NT2/D1 (cell line): ENCODE measurements around the gene CTNNA2.

ENCODE experiments used
- SUZ12 ChIP-seq: IDR thresholded peaks from 2 replicates; pipeline ENCODE4 v1.6.1; 2011; ENCODE audit not compliant: insufficient read length, insufficient read depth; ENCODE audit errors: extremely low read depth
- YY1 ChIP-seq: IDR thresholded peaks from 2 replicates; pipeline ENCODE4 v1.6.1; 2011; ENCODE audit not compliant: insufficient read length, insufficient read depth
- ZNF274 ChIP-seq: IDR thresholded peaks from 2 replicates; pipeline ENCODE4 v1.6.1; 2011; ENCODE audit warnings: mild to moderate bottlenecking, low read depth, low read length

DNA sequence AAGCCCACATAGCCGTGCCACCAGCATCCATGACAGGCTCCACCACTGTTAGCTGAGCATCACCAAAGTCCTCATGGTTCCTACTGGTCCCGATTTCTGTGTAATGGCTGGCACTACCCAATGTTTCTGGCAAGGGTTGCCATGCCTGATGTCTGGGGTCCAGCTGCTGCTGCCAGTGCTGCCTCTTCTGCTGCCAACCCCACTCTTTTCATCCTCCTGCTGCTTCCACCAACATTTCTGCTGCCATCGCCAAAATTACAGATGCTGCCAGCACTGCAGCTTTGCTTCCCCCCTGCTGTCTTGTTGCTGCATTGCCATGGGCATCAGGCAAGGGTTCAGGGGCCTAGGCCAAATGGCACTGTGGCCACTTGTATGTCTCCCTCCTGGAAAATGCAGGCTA is 638.8 kb downstream of the CTNNA2 start:
- TF ChIP-seq ZNF274 = no peak
- TF ChIP-seq YY1 = no peak
- TF ChIP-seq SUZ12 = no peak
